Common myeloid progenitor, CD34-positive (primary cell): ENCODE measurements around the gene RCOR1.
A peak's percentile ranks its signal among the peaks of the same experiment; 100 is the strongest.

Experiments
- CTCF ChIA-PET: fragments of 350-600 bp; sonication (Branson Sonifier 250); formaldehyde crosslinking; loops from one replicate; lab custom pipeline; 2021; ENCODE audit warnings: antibody characterized with exemption; lab: Charles Lee
- POLR2A ChIA-PET: fragments of 350-600 bp; sonication (Branson Sonifier 250); formaldehyde crosslinking; loops from one replicate; lab custom pipeline; 2021; ENCODE audit warnings: antibody characterized with exemption; lab: Charles Lee
- DNase-seq, 3 donors: peaks; one replicate each; pipeline versions ENCODE4 v3.0.0 to v3.0.0-alpha.2; 2013
- H3K27ac ChIP-seq, 2 experiments: 1 replicate in 1 of 2; 2 replicates in 1 of 2; pipeline ENCODE4 v1.7.0; 2013; ENCODE audit warnings: inconsistent platforms in 2 of 2, low read length in 2 of 2, mild to moderate bottlenecking in 2 of 2, low read depth in 1 of 2, moderate library complexity in 1 of 2; ENCODE audit not compliant: severe bottlenecking in 2 of 2, insufficient read depth in 1 of 2, poor library complexity in 1 of 2
- H3K27me3 ChIP-seq, 5 experiments: replicated peaks in 2 of 5; 1 replicate in 3 of 5; 2 replicates in 2 of 5; pipeline versions ENCODE4 v1.6.1 to v1.7.0; 2013; ENCODE audit warnings: low read length in 4 of 5, mild to moderate bottlenecking in 2 of 5, moderate library complexity in 2 of 5, inconsistent platforms in 1 of 5; ENCODE audit not compliant: insufficient read depth in 5 of 5, control insufficient read depth in 4 of 5
- H3K36me3 ChIP-seq, 4 experiments: 1 replicate in 2 of 4; 2 replicates in 2 of 4; pipeline versions ENCODE4 v1.6.1 to v1.7.0; 2013; ENCODE audit warnings: low read length in 3 of 4, control low read depth in 1 of 4, mild to moderate bottlenecking in 1 of 4; ENCODE audit not compliant: control insufficient read depth in 4 of 4, insufficient read depth in 4 of 4
- H3K4me1 ChIP-seq, 4 experiments: 1 replicate in 3 of 4; 2 replicates in 1 of 4; pipeline versions ENCODE4 v1.6.1 to v1.7.1; 2013; ENCODE audit warnings: low read length in 3 of 4, mild to moderate bottlenecking in 3 of 4, control low read depth in 1 of 4, inconsistent platforms in 1 of 4, moderate library complexity in 1 of 4; ENCODE audit not compliant: control insufficient read depth in 4 of 4, insufficient read depth in 4 of 4; ENCODE audit errors: control extremely low read depth in 1 of 4
- H3K4me3 ChIP-seq, 7 experiments: 1 replicate in 4 of 7; 2 replicates in 3 of 7; pipeline versions ENCODE4 v1.5.1 to v1.7.0; 2013; ENCODE audit warnings: mild to moderate bottlenecking in 7 of 7, low read length in 6 of 7, moderate library complexity in 6 of 7, inconsistent platforms in 2 of 7, low read depth in 2 of 7, control low read depth in 1 of 7; ENCODE audit not compliant: insufficient read depth in 4 of 7, control insufficient read depth in 1 of 7; ENCODE audit errors: extremely low read depth in 1 of 7
- H3K9me3 ChIP-seq, 5 experiments: 1 replicate in 4 of 5; 2 replicates in 1 of 5; pipeline versions ENCODE4 v1.6.1 to v1.7.1; 2013; ENCODE audit warnings: low read length in 4 of 5, mild to moderate bottlenecking in 2 of 5, inconsistent platforms in 1 of 5, low read depth in 1 of 5, moderate library complexity in 1 of 5; ENCODE audit not compliant: control insufficient read depth in 4 of 5, insufficient read depth in 2 of 5; ENCODE audit errors: control extremely low read depth in 1 of 5
- WGBS: methylation state at CpG from one replicate; pipeline ENCODE4 v1.1.5; 2013; ENCODE audit not compliant: insufficient coverage; 5-methylcytosine and 5-hydroxymethylcytosine counted together

The RCOR1 gene

DNA sequence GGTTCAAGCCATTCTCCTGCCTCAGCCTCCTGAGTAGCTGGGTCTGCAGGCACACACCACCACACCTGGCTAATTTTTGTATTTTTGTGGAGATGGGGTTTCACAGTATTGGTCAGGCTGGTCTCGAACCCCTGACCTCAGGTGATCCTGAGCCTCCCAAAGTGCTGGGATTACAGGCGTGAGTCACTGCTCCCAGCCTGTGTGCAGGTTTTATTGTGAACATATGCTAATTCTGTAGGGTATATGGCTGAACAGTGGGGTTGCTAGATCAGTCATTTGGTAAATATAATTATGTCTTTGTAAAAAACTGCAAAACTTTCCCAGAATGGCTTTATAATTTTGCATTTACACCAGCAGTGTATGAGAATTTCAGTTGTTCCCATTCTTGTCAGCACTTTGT is 85.9 kb downstream of the RCOR1 start:
- H3K36me3 ChIP-seq = peaks cover 3 to 15% (median 7%) of the 10 kb centered on the region in 4 experiments
- H3K9me3 ChIP-seq = no peaks in the 10 kb centered on the region
- no peak overlapping the region for H3K27ac ChIP-seq
- no peaks in the 10 kb centered on the region for H3K27me3 ChIP-seq
- no peaks in the 10 kb centered on the region for H3K4me1 ChIP-seq
- no peak overlapping the region for H3K4me3 ChIP-seq
- WGBS = 100% methylated on average over 2 of the region's 2 CpGs
- DNase-seq = no peak
- POLR2A ChIA-PET = no interaction called here
- CTCF ChIA-PET = interaction anchor here (0.6 kb wide), 1 partner anchor 180 kb away, joined by 3 read pairs; no protein-coding TSS in a partner anchor

DNA sequence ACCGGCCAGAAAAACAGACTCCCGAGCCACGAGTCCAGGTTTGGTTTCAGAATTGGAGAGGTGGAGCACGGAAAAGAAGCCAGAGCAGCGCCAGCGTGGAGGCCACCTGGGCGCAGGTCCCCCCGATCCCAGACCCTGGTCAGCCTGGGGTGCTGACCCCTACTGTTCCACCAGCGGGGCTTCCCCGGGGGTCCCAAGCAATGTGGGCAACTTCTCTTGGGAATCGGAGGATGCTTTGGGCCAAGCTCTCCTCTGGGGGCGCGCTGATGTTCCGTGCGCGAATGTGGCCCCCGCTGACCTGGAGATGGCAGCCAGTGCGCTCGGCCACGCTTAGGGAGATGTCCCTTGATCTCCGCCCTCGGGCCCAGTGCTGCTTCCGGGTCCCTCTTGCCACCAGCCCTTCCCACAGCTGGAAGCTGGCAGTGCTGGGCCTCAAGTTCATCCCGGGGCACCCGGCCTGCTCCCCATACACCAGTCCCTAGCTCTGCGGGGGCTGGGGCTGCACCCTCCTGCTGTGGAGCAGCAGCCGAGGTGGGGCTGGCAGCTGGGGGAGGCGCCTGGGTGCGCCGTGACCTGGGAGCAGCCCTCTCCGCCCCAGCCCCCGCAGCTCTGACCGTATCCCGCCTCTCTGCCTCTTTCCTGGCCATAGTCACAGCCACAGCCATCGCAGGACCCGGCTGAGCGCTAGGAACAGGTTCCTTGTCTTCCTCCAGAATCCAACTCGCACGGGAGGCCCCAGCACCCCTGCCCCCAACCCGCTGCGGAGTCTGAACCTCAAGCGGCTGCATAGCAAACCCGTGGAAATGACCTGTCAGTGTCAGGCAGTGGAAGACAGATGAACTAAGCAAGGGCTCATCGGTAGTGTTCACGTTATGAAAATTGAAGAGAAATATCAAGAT is 91.2 kb downstream of the RCOR1 start:
- Histone ChIP-seq H3K27ac (no peak overlapping the region), H3K36me3 (peaks cover under 1 to 21% (median 9%) of the 10 kb centered on the region in 4 experiments), H3K27me3 (no peaks in the 10 kb centered on the region), H3K9me3 (no peaks in the 10 kb centered on the region), H3K4me1 (no peaks in the 10 kb centered on the region), H3K4me3 (no peak overlapping the region)
- 96% methylated on average over 45 of the region's 45 CpGs for WGBS
- CTCF ChIA-PET = no interaction called here
- DNase-seq = no peak
- POLR2A ChIA-PET = no interaction called here

DNA sequence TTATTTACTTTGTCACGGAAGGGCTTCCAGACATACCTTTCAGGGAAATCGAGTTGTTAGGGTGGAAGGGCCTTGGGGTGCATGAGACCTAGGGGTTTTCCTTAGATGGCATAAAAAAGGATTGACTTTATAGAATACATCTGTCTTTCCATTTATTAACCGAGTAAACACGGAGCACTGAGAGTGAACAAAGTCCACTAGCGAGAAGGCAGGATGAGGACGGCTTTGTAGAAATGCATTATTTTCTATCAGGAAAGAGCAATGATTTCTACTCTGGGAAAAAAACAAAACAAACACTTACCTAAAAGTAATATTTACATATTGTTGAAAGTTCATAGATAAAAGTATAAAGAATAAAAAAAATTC is 91.8 kb downstream of the RCOR1 start:
- WGBS = 100% methylated on average over 2 of the region's 6 CpGs
- Histone ChIP-seq H3K4me3 (no peak overlapping the region), H3K9me3 (no peaks in the 10 kb centered on the region), H3K36me3 (peaks cover 2 to 21% (median 9%) of the 10 kb centered on the region in 4 experiments), H3K27me3 (no peaks in the 10 kb centered on the region), H3K27ac (no peak overlapping the region), H3K4me1 (no peaks in the 10 kb centered on the region)
- no peak for DNase-seq
- ChIA-PET POLR2A (no interaction called here), CTCF (no interaction called here)

DNA sequence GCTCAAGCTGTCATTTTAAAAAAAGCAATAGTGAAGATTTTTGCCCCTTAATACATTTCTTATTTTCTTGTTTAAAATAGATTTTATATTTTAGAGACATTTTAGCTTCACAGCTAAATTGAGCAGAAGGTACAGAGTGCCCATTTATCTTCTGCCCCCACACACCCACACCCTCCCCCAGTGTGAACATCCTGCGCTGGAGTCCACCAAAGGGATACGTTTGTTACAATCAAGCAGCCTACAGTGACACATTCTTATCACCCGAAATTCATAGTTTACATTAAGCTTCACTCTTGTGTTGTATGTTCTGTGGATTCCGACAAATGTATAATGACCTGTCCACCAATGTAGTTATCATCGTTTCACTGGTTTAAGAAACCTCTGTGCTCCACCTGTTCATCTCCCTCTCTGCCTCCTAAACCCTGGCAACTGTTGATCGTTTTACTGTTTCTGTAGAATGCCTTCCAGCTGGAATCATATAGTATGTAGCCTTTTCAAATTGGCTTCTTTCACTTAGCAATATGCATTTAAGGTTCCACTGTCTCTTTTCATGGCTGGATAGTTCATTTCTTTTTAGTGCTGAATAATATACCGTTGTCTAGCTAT is 93.8 kb downstream of the RCOR1 start:
- CTCF ChIA-PET = interaction anchor here (1.1 to 1.7 kb wide), 3 partner anchors 8 to 162 kb away, joined by 4 to 7 read pairs (median 4); no protein-coding TSS in a partner anchor
- no peak for DNase-seq
- 87% methylated on average over 3 of the region's 7 CpGs for WGBS
- Histone ChIP-seq H3K9me3 (no peaks in the 10 kb centered on the region), H3K27ac (no peak overlapping the region), H3K4me3 (no peak overlapping the region), H3K36me3 (peaks cover 2 to 21% (median 9%) of the 10 kb centered on the region in 4 experiments), H3K27me3 (no peaks in the 10 kb centered on the region), H3K4me1 (peaks cover 0 to 4% (median 0%) of the 10 kb centered on the region in 4 experiments)
- POLR2A ChIA-PET = no interaction called here

DNA sequence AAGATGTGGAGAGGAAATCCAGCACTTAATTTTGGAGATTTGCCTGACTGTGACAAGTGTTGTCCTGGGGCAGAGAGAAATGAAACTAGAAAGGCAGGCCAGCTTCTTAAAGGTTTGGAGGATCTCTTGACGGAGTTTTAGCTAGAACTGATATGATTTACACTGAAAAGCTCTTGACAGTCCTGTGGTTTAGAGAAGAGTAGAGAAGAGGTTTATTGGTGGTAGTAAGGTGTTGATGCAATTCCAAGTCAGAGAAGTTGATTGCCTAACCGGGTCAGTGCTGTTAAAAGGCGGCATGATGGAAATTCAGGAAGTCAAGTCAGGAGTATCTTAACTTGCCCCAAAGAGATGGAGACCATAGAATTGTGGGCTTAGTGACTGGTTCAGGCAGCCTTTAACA is 95.8 kb downstream of the RCOR1 start:
- Histone ChIP-seq H3K36me3 (peaks cover 2 to 11% (median 5%) of the 10 kb centered on the region in 4 experiments), H3K9me3 (no peaks in the 10 kb centered on the region), H3K27ac (no peak overlapping the region), H3K4me3 (no peak overlapping the region), H3K4me1 (peaks cover 0 to 6% (median 0%) of the 10 kb centered on the region in 4 experiments), H3K27me3 (no peaks in the 10 kb centered on the region)
- ChIA-PET POLR2A (interaction anchor here (0.7 kb wide), 1 partner anchor 304 kb away, joined by 3 read pairs; no protein-coding TSS in a partner anchor), CTCF (no interaction called here)
- 98% methylated on average over 3 of the region's 3 CpGs for WGBS
- no peak for DNase-seq

DNA sequence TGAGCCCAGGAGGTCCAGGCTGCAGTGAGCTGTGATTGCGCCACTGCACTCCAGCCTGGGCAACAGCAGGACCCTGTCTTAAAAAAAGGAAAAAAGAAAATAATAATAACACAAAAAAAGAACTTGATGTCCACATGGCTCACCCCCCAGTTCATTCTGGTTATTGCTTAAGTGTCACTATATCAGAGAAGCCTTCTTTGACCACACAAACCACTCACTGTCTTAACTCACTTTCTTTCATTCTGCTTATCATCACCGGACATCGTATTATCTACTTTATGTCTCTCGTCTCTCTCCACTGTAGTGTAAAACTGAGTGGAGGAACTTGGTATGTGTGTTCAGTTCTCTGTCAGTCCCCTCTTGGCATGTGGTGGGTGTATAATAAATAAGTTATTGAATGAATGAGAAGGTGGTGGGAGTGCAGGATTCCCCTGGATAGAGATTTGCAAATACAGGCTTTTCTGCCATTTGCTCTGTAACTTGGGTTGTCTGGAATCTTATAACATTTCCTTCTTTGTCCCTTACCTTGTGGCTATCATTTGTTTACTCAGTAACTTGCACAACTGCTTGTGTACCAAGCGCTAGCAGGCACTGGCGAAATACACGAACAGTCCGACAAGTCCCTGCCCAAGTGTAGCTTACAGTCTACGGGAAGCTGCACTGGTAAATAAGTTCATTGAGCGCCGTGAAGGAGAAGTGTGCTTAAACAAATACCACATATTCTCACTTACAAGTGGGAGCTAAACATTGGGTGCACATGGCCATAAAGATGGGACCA is 98.2 kb downstream of the RCOR1 start:
- ChIA-PET CTCF (interaction anchor here (0.9 to 1.4 kb wide), 4 partner anchors 9 to 96 kb away, joined by 3 to 7 read pairs (median 4); no protein-coding TSS in a partner anchor), POLR2A (interaction anchor here (0.6 kb wide), 1 partner anchor 166 kb away, joined by 3 read pairs; no protein-coding TSS in a partner anchor)
- Histone ChIP-seq H3K9me3 (no peaks in the 10 kb centered on the region), H3K27me3 (no peaks in the 10 kb centered on the region), H3K36me3 (peaks cover 0 to 2% (median 0%) of the 10 kb centered on the region in 4 experiments), H3K27ac (no peak overlapping the region), H3K4me3 (no peak overlapping the region), H3K4me1 (peaks cover 0 to 8% (median 0%) of the 10 kb centered on the region in 4 experiments)
- 97% methylated on average over 7 of the region's 11 CpGs for WGBS
- DNase-seq = peak; percentile 36 to 72 (median 61)
